ENCODE data around the gene ZFP90.

ZFP90 gene

GRCh38 chr16:68577352-68577853 is 38.3 kb downstream of the ZFP90 start:
- Mint-ChIP-seq H3K36me3 (ENCODE audit: low read depth) (peaks cover 54% of the 10 kb centered on the region), H3K27me3 (ENCODE audit: low read depth) (no peaks in the 10 kb centered on the region), H3K4me3 (no peak overlapping the region), H3K9me3 (peaks cover 55% of the 10 kb centered on the region), H3K27ac (no peak overlapping the region), H3K4me1 (no peaks in the 10 kb centered on the region)
- TF ChIP-seq CTCF (IDR thresholded peaks at IDR 0.05; ENCODE audit: unreplicated experiment in 3 of 3) = no peak

GRCh38 chr16:68590201-68590994 is 51.3 kb downstream of the ZFP90 start:
- no peak overlapping the region for H3K4me3 Mint-ChIP-seq
- H3K27me3 Mint-ChIP-seq (ENCODE audit: low read depth) = peaks cover 8% of the 10 kb centered on the region
- peaks cover 11% of the 10 kb centered on the region for H3K9me3 Mint-ChIP-seq
- TF ChIP-seq CTCF (IDR thresholded peaks at IDR 0.05; ENCODE audit: unreplicated experiment in 3 of 3) = peak; percentile 76 to 80 (median 80)
- no peaks in the 10 kb centered on the region for H3K4me1 Mint-ChIP-seq
- no peak overlapping the region for H3K27ac Mint-ChIP-seq
- H3K36me3 Mint-ChIP-seq (ENCODE audit: low read depth) = peaks cover 24% of the 10 kb centered on the region

GRCh38 chr16:68592466-68593337 is 53.6 kb downstream of the ZFP90 start:
- H3K36me3 Mint-ChIP-seq (ENCODE audit: low read depth) = peaks cover 24% of the 10 kb centered on the region
- H3K27ac Mint-ChIP-seq = no peak overlapping the region

GRCh38 chr16:68596266-68596665 is 57.2 kb downstream of the ZFP90 start:
- Mint-ChIP-seq H3K4me3 (no peak overlapping the region), H3K9me3 (peaks cover 8% of the 10 kb centered on the region), H3K27ac (no peak overlapping the region), H3K36me3 (ENCODE audit: low read depth) (peaks cover 16% of the 10 kb centered on the region), H3K4me1 (no peaks in the 10 kb centered on the region), H3K27me3 (ENCODE audit: low read depth) (peaks cover 8% of the 10 kb centered on the region)
- no peak for TF ChIP-seq CTCF (IDR thresholded peaks at IDR 0.05; ENCODE audit: unreplicated experiment in 3 of 3)

More at GRCh38 chr16:68592466-68593337, 53.6 kb downstream of the ZFP90 start:
- H3K4me3 Mint-ChIP-seq = no peak overlapping the region
- no peak for TF ChIP-seq CTCF (IDR thresholded peaks at IDR 0.05; ENCODE audit: unreplicated experiment in 3 of 3)
- no peaks in the 10 kb centered on the region for H3K4me1 Mint-ChIP-seq
- H3K27me3 Mint-ChIP-seq (ENCODE audit: low read depth) = peaks cover 8% of the 10 kb centered on the region
- peaks cover 11% of the 10 kb centered on the region for H3K9me3 Mint-ChIP-seq

- H3K4me1 Mint-ChIP-seq = no peaks in the 10 kb centered on the region
- H3K9me3 Mint-ChIP-seq = no peaks in the 10 kb centered on the region
- TF ChIP-seq CTCF (IDR thresholded peaks at IDR 0.05; ENCODE audit: unreplicated experiment in 3 of 3) = no peak
- no peaks in the 10 kb centered on the region for H3K36me3 Mint-ChIP-seq (ENCODE audit: low read depth)
- no peak overlapping the region for H3K27ac Mint-ChIP-seq
- no peaks in the 10 kb centered on the region for H3K27me3 Mint-ChIP-seq (ENCODE audit: low read depth)
- H3K4me3 Mint-ChIP-seq = no peak overlapping the region
These were observed 60.5 kb downstream of the ZFP90 start for GRCh38 chr16:68599586-68599985.

All from nephron (organoid).